Naive thymus-derived CD4-positive, alpha-beta T cell (primary cell): ENCODE data around the gene SLAIN1. TPM values are rescaled to one million over a fixed set of nuclear protein-coding genes. Genes with fewer than 3 reads are reported as not detected.

ENCODE experiments used
- ATAC-seq: fragments of 150-1000 bp; cut with Tn5 transposase; 2 replicates; pipeline ENCODE4 v1.10.0; 2021; ENCODE audit warnings: mild to moderate bottlenecking, moderate library complexity
- CTCF ChIA-PET: fragments of 350-600 bp; sonication (Branson Sonifier 250); formaldehyde crosslinking; loops from one replicate; lab custom pipeline; 2021; ENCODE audit warnings: antibody characterized with exemption; lab: Charles Lee
- POLR2A ChIA-PET: fragments of 350-600 bp; sonication (Branson Sonifier 250); formaldehyde crosslinking; loops from one replicate; lab custom pipeline; 2021; ENCODE audit warnings: antibody characterized with exemption, inconsistent platforms; lab: Charles Lee
- DNase-seq, 9 donors: peaks; one replicate each; pipeline versions ENCODE4 v3.0.0 to v3.0.0-alpha.2; 2020 to 2022; ENCODE audit warnings: mixed read lengths in 1 of 9
- H3K27ac ChIP-seq: one replicate; pipeline ENCODE4 v1.7.0; 2013; ENCODE audit warnings: mild to moderate bottlenecking, low read depth, low read length, moderate library complexity
- H3K27me3 ChIP-seq, 2 donors: one replicate each; pipeline ENCODE4 v1.7.0; 2013; ENCODE audit warnings: low read length in 2 of 2, mild to moderate bottlenecking in 2 of 2, moderate library complexity in 2 of 2; ENCODE audit not compliant: control insufficient read depth in 2 of 2, insufficient read depth in 2 of 2
- H3K36me3 ChIP-seq, 3 experiments: 1 replicate in 2 of 3; 2 replicates in 1 of 3; pipeline ENCODE4 v1.7.0; 2013; ENCODE audit warnings: low read length in 3 of 3, mild to moderate bottlenecking in 3 of 3, moderate library complexity in 1 of 3; ENCODE audit not compliant: insufficient read depth in 3 of 3, control insufficient read depth in 2 of 3
- H3K4me1 ChIP-seq, 2 donors: one replicate each; pipeline ENCODE4 v1.7.0; 2013; ENCODE audit warnings: low read length in 2 of 2, mild to moderate bottlenecking in 2 of 2, moderate library complexity in 1 of 2; ENCODE audit not compliant: control insufficient read depth in 2 of 2, insufficient read depth in 2 of 2
- H3K4me3 ChIP-seq: 2 replicates; pipeline ENCODE4 v1.7.0; 2013; ENCODE audit warnings: mild to moderate bottlenecking, low read length
- H3K9me3 ChIP-seq, 3 experiments: 1 replicate in 2 of 3; 2 replicates in 1 of 3; pipeline ENCODE4 v1.7.0; 2013; ENCODE audit warnings: low read length in 3 of 3; ENCODE audit not compliant: control insufficient read depth in 2 of 3
- H3K27ac Mint-ChIP-seq, 9 donors: one replicate each; pipeline ENCODE4 v1.8.0; 2020 to 2022; ENCODE audit warnings: mixed read lengths in 9 of 9, mild to moderate bottlenecking in 8 of 9, moderate library complexity in 5 of 9, inconsistent platforms in 2 of 9
- H3K27me3 Mint-ChIP-seq, 5 donors: one replicate each; pipeline ENCODE4 v1.8.0; 2021 to 2022; ENCODE audit warnings: mixed read lengths in 5 of 5, mild to moderate bottlenecking in 1 of 5
- H3K36me3 Mint-ChIP-seq, 5 donors: one replicate each; pipeline ENCODE4 v1.8.0; 2020 to 2022; ENCODE audit warnings: mixed read lengths in 5 of 5, mild to moderate bottlenecking in 3 of 5, inconsistent platforms in 1 of 5
- H3K4me1 Mint-ChIP-seq, 7 donors: one replicate each; pipeline ENCODE4 v1.8.0; 2020 to 2022; ENCODE audit warnings: mixed read lengths in 7 of 7, mild to moderate bottlenecking in 3 of 7, inconsistent platforms in 1 of 7
- H3K4me3 Mint-ChIP-seq, 10 donors: one replicate each; pipeline ENCODE4 v1.8.0; 2020 to 2022; ENCODE audit warnings: mild to moderate bottlenecking in 10 of 10, mixed read lengths in 10 of 10, moderate library complexity in 6 of 10, inconsistent platforms in 2 of 10
- H3K9me3 Mint-ChIP-seq, 11 donors: one replicate each; pipeline ENCODE4 v1.8.0; 2020 to 2022; ENCODE audit warnings: mixed read lengths in 11 of 11, mild to moderate bottlenecking in 4 of 11, inconsistent platforms in 1 of 11, moderate library complexity in 1 of 11
- intact Hi-C, 2 donors: fragments of 100-400 bp; cut with micrococcal nuclease; formaldehyde crosslinking; loops; one replicate each; pipeline ENCODE4 v1.15.1; 2023
- polyA plus RNA-seq, 2 donors: library from polyadenylated mRNA; unstranded; fragments of 300-500 nt; fragmentation: Illumina TruSeq; gene quantifications; one replicate each; pipeline ENCODE4 v1.2.3, GENCODE V29; 2021
- total RNA-seq, 6 experiments: library from RNA in 5 of 6; stranded (reverse) in 5 of 6; gene quantifications; 1 replicate in 5 of 6; 2 replicates in 1 of 6; pipeline ENCODE4 v1.2.3 and lab custom pipeline; 2021 to 2026

Gene SLAIN1
- total and polyA plus RNA-seq, 7 experiments from 2014 or later = 21.5 to 67.8 (median 32.2) TPM

DNA sequence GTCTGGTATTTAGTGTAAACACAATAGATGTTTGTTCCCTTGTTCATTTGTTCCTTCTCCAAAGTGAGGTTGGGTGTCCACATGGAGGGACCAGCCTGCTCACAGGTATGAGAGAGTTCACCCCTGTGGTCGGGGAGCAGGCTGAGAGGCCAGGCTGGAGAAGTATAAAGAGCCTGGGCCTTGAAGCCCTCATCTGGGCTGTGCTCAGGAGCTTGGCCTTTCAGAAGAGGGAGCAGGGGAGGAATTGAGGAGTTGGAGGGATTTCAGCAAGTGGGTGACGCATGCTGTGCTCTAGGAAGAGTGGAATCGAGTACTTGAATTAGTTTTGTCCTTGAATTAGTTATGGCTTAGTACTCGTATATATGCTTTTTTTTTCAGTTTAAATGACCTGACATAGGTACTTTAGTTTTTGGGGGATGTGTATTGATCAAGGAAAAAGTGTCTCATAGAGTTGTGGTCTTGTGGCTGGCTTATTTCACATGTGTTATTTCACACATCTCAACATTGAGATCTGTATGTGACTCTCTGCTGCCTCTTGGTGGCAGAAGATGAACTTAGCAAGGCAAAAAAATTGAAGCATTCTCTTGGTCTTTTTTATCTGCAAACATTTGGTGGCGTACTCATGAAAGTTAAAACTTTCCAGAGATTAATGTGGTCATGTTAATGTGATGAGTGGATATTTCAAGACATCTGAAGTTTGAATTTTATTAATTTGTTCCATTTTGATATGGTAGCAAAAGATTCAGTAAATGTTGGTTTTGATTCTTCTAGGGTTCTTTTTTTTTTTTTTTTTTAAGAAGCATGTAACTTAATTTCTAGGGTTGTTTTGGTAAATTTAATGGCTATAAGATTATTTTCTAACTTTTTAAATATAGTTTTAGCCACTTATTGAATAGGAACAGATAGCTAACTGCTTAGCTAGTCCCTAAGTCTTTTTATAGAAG is 54.3 kb downstream of the SLAIN1 start:
- no peaks in the 10 kb centered on the region for H3K27me3 ChIP-seq
- H3K36me3 ChIP-seq = peaks cover 0 to 16% (median 5%) of the 10 kb centered on the region in 3 experiments
- ATAC-seq (peak; percentile 86), DNase-seq (peak in 7 of 9 donors; percentile 22 to 63 (median 56))
- Mint-ChIP-seq H3K4me1 (peaks cover 9 to 34% (median 18%) of the 10 kb centered on the region in 7 donors), H3K9me3 (no peaks in the 10 kb centered on the region), H3K27ac (peak overlapping the region in 3 of 9 donors; percentile 10 to 77 (median 43)), H3K27me3 (no peaks in the 10 kb centered on the region), H3K4me3 (no peak overlapping the region), H3K36me3 (peaks cover 0 to 37% (median 22%) of the 10 kb centered on the region in 5 donors)
- H3K9me3 ChIP-seq = no peaks in the 10 kb centered on the region
- H3K27ac ChIP-seq = no peak overlapping the region
- ChIA-PET CTCF (interaction anchor here (0.7 to 2.1 kb wide), 9 partner anchors 9 to 533 kb away, joined by 3 to 15 read pairs (median 4); no protein-coding TSS in a partner anchor), POLR2A (interaction anchor here (0.6 kb wide), 1 partner anchor 1758 kb away, joined by 3 read pairs; no protein-coding TSS in a partner anchor)
- intact Hi-C loops = loop anchor here (1.0 to 5.0 kb wide), 10 partner anchors 21 to 479 kb away; partner anchors contain the start of genes MYCBP2 (in 1 of the 2) and SLAIN1 (in 1 of the 2)
- peaks cover 0 to 4% of the 10 kb centered on the region in 2 donors for H3K4me1 ChIP-seq
- H3K4me3 ChIP-seq = no peak overlapping the region

DNA sequence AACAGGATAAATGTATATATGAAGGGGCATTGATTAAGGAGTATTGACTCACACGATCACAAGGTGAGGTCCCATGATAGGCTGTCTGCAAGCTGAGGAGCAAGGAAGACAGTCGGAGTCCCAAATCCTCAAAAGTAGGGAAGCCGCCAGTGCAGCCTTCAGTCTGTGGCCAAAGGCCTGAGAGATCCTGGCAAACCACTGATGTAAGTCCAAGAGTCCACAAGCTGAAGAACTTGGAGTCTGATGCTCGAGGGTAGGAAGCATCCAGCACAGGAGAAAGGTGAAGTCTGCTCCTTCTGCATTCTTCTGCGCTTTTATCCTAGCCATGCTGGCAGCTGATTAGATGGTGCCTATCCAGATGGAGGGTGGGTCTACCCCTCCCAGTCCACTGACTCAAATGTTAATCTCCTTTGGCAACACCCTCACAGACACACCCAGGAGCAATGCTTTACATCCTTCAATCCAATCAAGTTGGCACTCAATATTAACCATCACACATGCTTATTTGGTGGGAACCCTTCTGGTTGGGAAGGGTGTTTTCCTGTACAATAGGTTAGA is 55.1 kb downstream of the SLAIN1 start:
- Mint-ChIP-seq H3K9me3 (no peaks in the 10 kb centered on the region), H3K27ac (peak overlapping the region in 1 of 9 donors; percentile 59), H3K36me3 (peaks cover 0 to 39% (median 29%) of the 10 kb centered on the region in 5 donors), H3K4me3 (no peak overlapping the region), H3K27me3 (no peaks in the 10 kb centered on the region), H3K4me1 (peaks cover 9 to 34% (median 18%) of the 10 kb centered on the region in 7 donors)
- H3K36me3 ChIP-seq = peaks cover 0 to 16% (median 5%) of the 10 kb centered on the region in 3 experiments
- CTCF ChIA-PET = interaction anchor here (0.7 to 2.1 kb wide), 9 partner anchors 9 to 534 kb away, joined by 3 to 15 read pairs (median 5); no protein-coding TSS in a partner anchor
- no peaks in the 10 kb centered on the region for H3K9me3 ChIP-seq
- intact Hi-C loops = loop anchor here (1.0 to 5.0 kb wide), 9 partner anchors 54 to 480 kb away; partner anchors contain the start of genes MYCBP2 (in 1 of the 2) and SLAIN1 (in 1 of the 2)
- POLR2A ChIA-PET = interaction anchor here (0.6 kb wide), 1 partner anchor 1757 kb away, joined by 3 read pairs; no protein-coding TSS in a partner anchor
- no peak overlapping the region for H3K27ac ChIP-seq
- ATAC-seq = no peak
- peaks cover 0 to 4% of the 10 kb centered on the region in 2 donors for H3K4me1 ChIP-seq
- H3K4me3 ChIP-seq = no peak overlapping the region
- no peak for DNase-seq
- no peaks in the 10 kb centered on the region for H3K27me3 ChIP-seq

- H3K27me3 ChIP-seq = no peaks in the 10 kb centered on the region
These were observed 63.4 kb downstream of the SLAIN1 start for GRCh38 chr13:77760893-77761292.

GRCh38 chr13:77767413-77767812 is 69.9 kb downstream of the SLAIN1 start:
- Histone ChIP-seq H3K36me3 (peaks cover 11 to 13% (median 13%) of the 10 kb centered on the region in 3 experiments), H3K27me3 (no peaks in the 10 kb centered on the region), H3K9me3 (no peaks in the 10 kb centered on the region), H3K27ac (no peak overlapping the region), H3K4me3 (no peak overlapping the region), H3K4me1 (no peaks in the 10 kb centered on the region)
- CTCF ChIA-PET = no interaction called here
- H3K27me3 Mint-ChIP-seq = no peaks in the 10 kb centered on the region
- peaks cover 0 to 15% (median 0%) of the 10 kb centered on the region in 11 donors for H3K9me3 Mint-ChIP-seq
- ATAC-seq (peak; percentile 57), DNase-seq (no peak)
- POLR2A ChIA-PET = no interaction called here
- H3K36me3 Mint-ChIP-seq = peaks cover 23 to 65% (median 48%) of the 10 kb centered on the region in 5 donors
- H3K27ac Mint-ChIP-seq = peak overlapping the region in 1 of 9 donors; percentile 21
- H3K4me3 Mint-ChIP-seq = no peak overlapping the region
- intact Hi-C loops = no loop called here
- peaks cover 0 to 6% (median 0%) of the 10 kb centered on the region in 7 donors for H3K4me1 Mint-ChIP-seq

More at GRCh38 chr13:77760893-77761292, 63.4 kb downstream of the SLAIN1 start:
- Histone ChIP-seq H3K36me3 (peaks cover 11 to 27% (median 19%) of the 10 kb centered on the region in 3 experiments), H3K4me1 (no peaks in the 10 kb centered on the region), H3K9me3 (no peaks in the 10 kb centered on the region), H3K27ac (no peak overlapping the region), H3K4me3 (no peak overlapping the region)
- Mint-ChIP-seq H3K27me3 (no peaks in the 10 kb centered on the region), H3K9me3 (peaks cover 0 to 9% (median 0%) of the 10 kb centered on the region in 11 donors), H3K4me3 (no peak overlapping the region), H3K27ac (no peak overlapping the region), H3K36me3 (peaks cover 23 to 89% (median 63%) of the 10 kb centered on the region in 5 donors), H3K4me1 (peaks cover 0 to 21% (median 9%) of the 10 kb centered on the region in 7 donors)
- DNase-seq = no peak
- POLR2A ChIA-PET = interaction anchor here (0.6 kb wide), 1 partner anchor 152 kb away, joined by 4 read pairs; no protein-coding TSS in a partner anchor
- CTCF ChIA-PET = interaction anchor here (1.4 kb wide), 1 partner anchor 8 kb away, joined by 10 read pairs; no protein-coding TSS in a partner anchor
- intact Hi-C loops = no loop called here
- no peak for ATAC-seq

- ChIA-PET CTCF (interaction anchor here (0.9 kb wide), 1 partner anchor 347 kb away, joined by 4 read pairs; no protein-coding TSS in a partner anchor), POLR2A (no interaction called here)
- H3K9me3 ChIP-seq = no peaks in the 10 kb centered on the region
- H3K36me3 Mint-ChIP-seq = peaks cover 0 to 7% (median under 1%) of the 10 kb centered on the region in 5 donors
- DNase-seq (no peak), ATAC-seq (no peak)
- intact Hi-C loops = no loop called here
- no peaks in the 10 kb centered on the region for H3K4me1 Mint-ChIP-seq
- H3K27ac ChIP-seq = no peak overlapping the region
- peak overlapping the region in 3 of 9 donors; percentile 12 to 23 (median 21) for H3K27ac Mint-ChIP-seq
- peaks cover 0 to 2% (median 0%) of the 10 kb centered on the region in 11 donors for H3K9me3 Mint-ChIP-seq
- H3K4me1 ChIP-seq = no peaks in the 10 kb centered on the region
- H3K36me3 ChIP-seq = no peaks in the 10 kb centered on the region
- H3K4me3 ChIP-seq = no peak overlapping the region
- no peaks in the 10 kb centered on the region for H3K27me3 ChIP-seq
- no peak overlapping the region for H3K4me3 Mint-ChIP-seq
- H3K27me3 Mint-ChIP-seq = no peaks in the 10 kb centered on the region
These were observed 76.7 kb downstream of the SLAIN1 start for GRCh38 chr13:77774181-77774580.

DNA sequence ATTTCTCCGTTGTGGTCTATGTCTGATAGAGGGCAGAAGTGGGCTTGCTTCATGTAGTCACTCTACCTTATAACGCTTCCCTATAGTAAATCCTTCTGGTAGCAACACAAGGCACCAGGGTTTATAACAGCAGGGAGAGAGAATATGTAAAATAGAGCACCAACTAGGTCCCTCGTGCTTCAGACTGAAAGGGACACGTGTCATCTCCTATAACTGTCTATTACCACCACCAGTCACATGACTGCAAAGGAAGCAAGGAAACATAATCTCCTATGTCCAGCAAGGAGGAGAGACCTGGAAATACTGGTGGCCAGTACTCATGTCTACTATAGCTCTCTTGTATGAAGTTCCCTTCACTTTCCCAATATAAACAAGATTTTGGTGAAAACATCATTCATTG is 79.2 kb downstream of the SLAIN1 start:
- Mint-ChIP-seq H3K4me1 (peaks cover 4 to 12% (median 8%) of the 10 kb centered on the region in 7 donors), H3K27me3 (no peaks in the 10 kb centered on the region), H3K27ac (peak overlapping the region in 2 of 9 donors; percentile 38 to 48), H3K9me3 (no peaks in the 10 kb centered on the region), H3K36me3 (no peaks in the 10 kb centered on the region), H3K4me3 (no peak overlapping the region)
- ChIA-PET CTCF (interaction anchor here (1.2 kb wide), 1 partner anchor 344 kb away, joined by 5 read pairs; no protein-coding TSS in a partner anchor), POLR2A (interaction anchor here (0.5 kb wide), 1 partner anchor 58 kb away, joined by 3 read pairs; no protein-coding TSS in a partner anchor)
- no peaks in the 10 kb centered on the region for H3K9me3 ChIP-seq
- H3K27ac ChIP-seq = no peak overlapping the region
- no peaks in the 10 kb centered on the region for H3K27me3 ChIP-seq
- H3K4me3 ChIP-seq = no peak overlapping the region
- no peak for ATAC-seq
- DNase-seq = no peak
- H3K36me3 ChIP-seq = no peaks in the 10 kb centered on the region
- intact Hi-C loops = loop anchor here in 1 of 2 donors (5.0 kb wide), 1 partner anchor 1766 kb away; no protein-coding TSS in a partner anchor
- no peaks in the 10 kb centered on the region for H3K4me1 ChIP-seq
